Measurements from ENCODE around the gene MISP. TPM values are rescaled to one million over a fixed set of nuclear protein-coding genes. Genes with fewer than 3 reads are reported as not detected.

MISP gene
- total and polyA plus RNA-seq, 2 of the 8 experiments (the other 6 are each of a cell fraction or from before 2014, with no cell fraction given), result 0.43 to 0.45 TPM

GRCh38 chr19:743168-743687, 7.7 kb upstream of the MISP start:
- POLR2A ChIA-PET (ENCODE audit: partially characterized antibody), result no interaction called here
- Histone ChIP-seq H3K4me2 (ENCODE audit: insufficient read depth in 1 of 2, low read depth in 2 of 2, low read length in 2 of 2) (no peak overlapping the region), H4K5ac (ENCODE audit: insufficient read length, low read depth, low read length) (no peak overlapping the region), H2AK5ac (ENCODE audit: low read depth, low read length) (no peak overlapping the region), H4K8ac (ENCODE audit: extremely low read depth, insufficient read depth, low read length) (no peak overlapping the region), H3K14ac (ENCODE audit: insufficient read length) (no peak overlapping the region), H3K4me3 (ENCODE audit: extremely low read depth in 1 of 4, insufficient read depth in 2 of 4, low read depth in 3 of 4, low read length in 4 of 4) (no peak overlapping the region), H3K4ac (replicated peaks; ENCODE audit: insufficient read length, low read depth, low read length) (no peak overlapping the region), H2BK15ac (ENCODE audit: low read length) (no peak overlapping the region), H3K56ac (replicated peaks; ENCODE audit: insufficient read length, low read depth, low read length) (no peak overlapping the region), H4K91ac (replicated peaks; ENCODE audit: insufficient read length, low read length) (no peak overlapping the region), H2BK12ac (ENCODE audit: low read depth, low read length) (no peak overlapping the region), H3K9ac (replicated peaks in 1 of 4; ENCODE audit: extremely low read depth in 1 of 4, low read depth in 3 of 4, low read length in 3 of 4) (no peak overlapping the region), H4K20me1 (replicated peaks in 1 of 2; ENCODE audit: control insufficient read depth in 1 of 2, insufficient read depth in 2 of 2, low read length in 2 of 2) (peaks cover 0 to 1% of the 10 kb centered on the region in 2 experiments), H3K23me2 (ENCODE audit: low read depth, low read length) (no peaks in the 10 kb centered on the region), H2AFZ (ENCODE audit: low read length) (no peak overlapping the region), H3K9me3 (ENCODE audit: insufficient read depth in 2 of 2, low read depth in 1 of 2, low read length in 1 of 2) (peaks cover 5 to 14% of the 10 kb centered on the region in 2 experiments; a peak in 2 of 4 replicates), H3K27ac (ENCODE audit: low read depth, low read length) (no peak overlapping the region), H2BK120ac (replicated peaks; ENCODE audit: low read depth, low read length) (no peak overlapping the region), H3K79me2 (ENCODE audit: control insufficient read depth in 1 of 2, insufficient read depth in 2 of 2, low read length in 2 of 2) (no peaks in the 10 kb centered on the region), H2BK5ac (ENCODE audit: low read depth, low read length) (no peak overlapping the region), H3K36me3 (ENCODE audit: control insufficient read depth in 2 of 4, insufficient read depth in 4 of 4, low read length in 3 of 4) (no peaks in the 10 kb centered on the region), H3K27me3 (replicated peaks in 1 of 4; ENCODE audit: control insufficient read depth in 3 of 4, extremely low read depth in 1 of 4, insufficient read depth in 3 of 4, low read length in 3 of 4) (no peaks in the 10 kb centered on the region), H3K79me1 (ENCODE audit: low read depth, low read length) (no peaks in the 10 kb centered on the region), H3K4me1 (replicated peaks in 1 of 4; ENCODE audit: control insufficient read depth in 3 of 4, insufficient read depth in 4 of 4, low read length in 3 of 4) (no peaks in the 10 kb centered on the region), H3K18ac (ENCODE audit: extremely low read depth, low read length) (no peak overlapping the region), H3K23ac (ENCODE audit: insufficient read length) (no peak overlapping the region), H2BK20ac (ENCODE audit: low read length) (no peak overlapping the region)
- FAIRE-seq (no peak), DNase-seq (ENCODE audit: low read depth in 1 of 2, low spot score in 2 of 2) (no peak)
- CTCF ChIA-PET (ENCODE audit: partially characterized antibody), result interaction anchor here (0.5 to 2.1 kb wide), 3 partner anchors 10 to 351 kb away, joined by 3 to 10 read pairs (median 3); no protein-coding TSS in a partner anchor
- no peak for TF ChIP-seq SAP30 (IDR thresholded peaks at IDR 0.05; ENCODE audit: insufficient read depth, insufficient replicate concordance, low read length)
- TF ChIP-seq KDM4A (IDR thresholded peaks at IDR 0.05; ENCODE audit: low read depth, low read length, severe bottlenecking), result no peak
- no peak for TF ChIP-seq CHD1 (IDR thresholded peaks at IDR 0.05; ENCODE audit: low read depth, low read length)
- 82% methylated on average over 13 of the region's 13 CpGs; no CpG with 5 or more reads in 1 of the 2 experiments for WGBS, 2 experiments (ENCODE audit: extremely low coverage in 1 of 2, insufficient coverage in 1 of 2, insufficient read length in 1 of 2, insufficient replicate concordance in 2 of 2, low coverage in 1 of 2, low lambda C conversion rate in 2 of 2, missing lambda C conversion rate in 1 of 2)
